GM12878 (cell line): ENCODE data around the gene TMEM72. TPM values are rescaled to one million over a fixed set of nuclear protein-coding genes. Genes with fewer than 3 reads are reported as not detected.

Experiments
- BCL3 ChIP-seq: IDR thresholded peaks from 2 replicates; pipeline ENCODE4 v1.6.1; 2011; ENCODE audit warnings: borderline replicate concordance, low read depth, mild to moderate bottlenecking, moderate library complexity, low read length; ENCODE audit not compliant: insufficient read depth, poor library complexity, severe bottlenecking
- CEBPZ ChIP-seq: fragments of 150-350 bp; IDR thresholded peaks from 2 replicates; pipeline ENCODE4 v1.6.1; 2016; ENCODE audit warnings: low read depth, low read length
- EZH2 ChIP-seq: IDR thresholded peaks from 2 replicates; pipeline ENCODE4 v1.6.1; 2012; ENCODE audit warnings: low read depth, mild to moderate bottlenecking, control low read depth, inconsistent platforms, low read length, borderline replicate concordance; ENCODE audit not compliant: control insufficient read depth
- HDGF ChIP-seq: fragments of 450-650 bp; IDR thresholded peaks from 2 replicates; pipeline ENCODE4 v1.6.1; 2016; ENCODE audit warnings: antibody characterized with exemption
- IKZF1 ChIP-seq: fragments of 450-650 bp; conservative IDR thresholded peaks from 2 replicates; pipeline ENCODE4 v1.6.1; 2017; ENCODE audit warnings: antibody characterized with exemption, mild to moderate bottlenecking
- JUND ChIP-seq: IDR thresholded peaks from 2 replicates; pipeline ENCODE4 v1.6.1; 2012; ENCODE audit warnings: low read depth, mild to moderate bottlenecking, low read length, improper control_type of control experiment, moderate library complexity
- MEF2A ChIP-seq: IDR thresholded peaks from 2 replicates; pipeline ENCODE4 v1.6.1; 2011; ENCODE audit warnings: low read depth, mild to moderate bottlenecking, low read length, moderate library complexity; ENCODE audit not compliant: insufficient read depth
- MEF2B ChIP-seq: fragments of 450-650 bp; IDR thresholded peaks from 2 replicates; pipeline ENCODE4 v1.6.1; 2018; ENCODE audit warnings: mild to moderate bottlenecking, moderate library complexity; ENCODE audit not compliant: partially characterized antibody, poor library complexity, severe bottlenecking
- NFIC ChIP-seq: IDR thresholded peaks from 2 replicates; pipeline ENCODE4 v1.6.1; 2012; ENCODE audit warnings: low read depth, mild to moderate bottlenecking, inconsistent platforms, low read length, moderate library complexity
- NR2C1 ChIP-seq: fragments of 450-650 bp; IDR thresholded peaks from 2 replicates; pipeline ENCODE4 v1.6.1; 2017; ENCODE audit warnings: antibody characterized with exemption, mild to moderate bottlenecking, moderate library complexity
- POLR2AphosphoS2 ChIP-seq: IDR thresholded peaks from 2 replicates; pipeline ENCODE4 v1.6.1; 2011; ENCODE audit warnings: low read depth, mild to moderate bottlenecking, low read length, improper control_type of control experiment, moderate library complexity
- RELA ChIP-seq: fragments of 450-650 bp; IDR thresholded peaks from 2 replicates; pipeline ENCODE4 v1.8.0; 2014; ENCODE audit warnings: borderline replicate concordance; ENCODE audit not compliant: partially characterized antibody
- SREBF2 ChIP-seq: IDR thresholded peaks from 2 replicates; pipeline ENCODE4 v1.6.1; 2012; ENCODE audit warnings: mild to moderate bottlenecking, low read length
- STAT1 ChIP-seq: fragments of 450-650 bp; conservative IDR thresholded peaks from 2 replicates; pipeline ENCODE4 v1.6.1; 2014; ENCODE audit warnings: antibody characterized with exemption, mild to moderate bottlenecking
- TBL1XR1 ChIP-seq: IDR thresholded peaks from 2 replicates; pipeline ENCODE4 v1.6.1; 2012; ENCODE audit warnings: low read depth, low read length, improper control_type of control experiment
- WRNIP1 ChIP-seq: IDR thresholded peaks from 2 replicates; pipeline ENCODE4 v1.6.1; 2011; ENCODE audit warnings: low read depth, low read length, improper control_type of control experiment, borderline replicate concordance
- polyA plus RNA-seq, 11 experiments: library from polyadenylated mRNA; depleted of rRNA in 4 of 11; unstranded in 6 of 11; stranded (reverse) in 5 of 11; fragments of >200 nt; fragmentation: Nextera tagmentation in 4 of 11; fragmentation: Illumina TruSeq in 1 of 11; extraction: Ambion mirVana in 4 of 11; extraction: Trizol in 1 of 11; gene quantifications; 1 replicate in 1 of 11; 2 replicates in 10 of 11; pipeline versions ENCODE4 v1.2.1 to v1.2.3, GENCODE V29; 2011 to 2016; ENCODE audit warnings: inconsistent platforms in 2 of 11, missing spikeins in 2 of 11, low read depth in 1 of 11
- total RNA-seq, 4 experiments: library from RNA; depleted of rRNA in 3 of 4; stranded (reverse); fragments of >200 nt in 3 of 4; fragmentation: Illumina TruSeq in 1 of 4; extraction: Trizol in 1 of 4; gene quantifications; 2 replicates each; pipeline versions ENCODE4 v1.2.1 to v1.2.3, GENCODE V29; 2013 to 2021
- TF ChIP-seq, protein P1 (sequence below): IDR thresholded peaks from 2 replicates; pipeline ENCODE4 v1.6.1; 2011; ENCODE audit warnings: low read depth, mild to moderate bottlenecking, low read length, moderate library complexity, borderline replicate concordance; ENCODE audit errors: extremely low read depth

Gene TMEM72
- total and polyA plus RNA-seq, 10 of the 15 experiments (the other 5 are each of a cell fraction or from before 2014, with no cell fraction given) = 0.12 TPM; not detected in 9

DNA sequence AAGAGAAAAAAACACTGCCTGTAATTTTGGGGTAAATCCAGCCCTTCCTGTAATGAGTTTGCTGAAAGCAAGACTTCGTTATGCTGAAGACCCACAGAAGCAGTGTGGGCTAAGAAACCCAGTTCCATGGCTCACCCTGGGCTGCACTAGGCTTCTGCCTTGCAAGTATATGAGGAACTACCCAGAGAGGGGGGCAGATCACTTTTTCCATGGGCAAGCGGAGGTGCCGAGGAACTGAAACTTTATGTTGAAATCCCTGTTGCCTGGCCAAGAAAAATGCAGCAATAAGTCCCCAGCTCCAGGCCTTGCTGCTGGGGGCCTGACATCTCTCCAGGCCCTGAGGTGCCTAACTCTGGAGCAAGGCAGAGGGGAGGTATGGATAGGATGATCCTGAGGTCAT is 57.0 kb downstream of the TMEM72 start (continued):
- TF ChIP-seq EZH2 (no peak), MEF2A (no peak), STAT1 (no peak), TBL1XR1 (no peak), BCL3 (no peak), HDGF (no peak), SREBF2 (no peak), POLR2AphosphoS2 (no peak), NR2C1 (no peak), JUND (no peak), RELA (no peak), CEBPZ (no peak), WRNIP1 (no peak), IKZF1 (peak; percentile 88), MEF2B (no peak), NFIC (peak; percentile 41; the same call in 1 of the 2 replicates)
- TF ChIP-seq, protein P1, sequence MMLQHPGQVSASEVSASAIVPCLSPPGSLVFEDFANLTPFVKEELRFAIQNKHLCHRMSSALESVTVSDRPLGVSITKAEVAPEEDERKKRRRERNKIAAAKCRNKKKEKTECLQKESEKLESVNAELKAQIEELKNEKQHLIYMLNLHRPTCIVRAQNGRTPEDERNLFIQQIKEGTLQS = no peak
